Adrenal gland (tissue), 5 donors: ENCODE measurements around the gene SANBR.

Source experiments
- CTCF ChIP-seq, 6 experiments: fragments of 450-650 bp in 4 of 6; fragments of 200-600 bp in 2 of 6; sonication (generic) in 1 of 6; IDR thresholded peaks; 1 replicate in 5 of 6; 2 replicates in 1 of 6; pipeline versions ENCODE4 v1.5.1 to v1.8.0; 2016 to 2021; ENCODE audit warnings: antibody characterized with exemption in 6 of 6, mild to moderate bottlenecking in 2 of 6, moderate library complexity in 1 of 6
- POLR2A ChIP-seq, 2 donors: fragments of 450-650 bp; IDR thresholded peaks; one replicate each; pipeline ENCODE4 v1.6.1; 2017; ENCODE audit warnings: antibody characterized with exemption in 2 of 2, mild to moderate bottlenecking in 2 of 2, moderate library complexity in 1 of 2
- donor health status: DM: no; HTN: no; CAD: no.

- TF ChIP-seq CTCF (IDR thresholded peaks at IDR 0.05) (no peak), POLR2A (IDR thresholded peaks at IDR 0.05) (no peak)
Measured at GRCh38 chr2:61100801-61101200, 35.1 kb downstream of the SANBR start.
